A673 (cell line): Measurements from ENCODE around the gene CYS1. TPM values are rescaled to one million over a fixed set of nuclear protein-coding genes. Genes with fewer than 3 reads are reported as not detected.

Experiments
- BruUV-seq: library from RNA; stranded (reverse); fragments of 400-500 nt; replicated peaks from 2 replicates; lab custom pipeline; 2021; lab: Mats Ljungman, UMichigan
- CTCF ChIA-PET: fragments of 300-600 bp; sonication (Branson Sonifier 250); formaldehyde crosslinking; loops from one replicate; lab custom pipeline; 2022; ENCODE audit warnings: antibody characterized with exemption; lab: Charles Lee
- POLR2A ChIA-PET: fragments of 300-600 bp; sonication (Branson Sonifier 250); formaldehyde crosslinking; loops from one replicate; lab custom pipeline; 2022; ENCODE audit warnings: antibody characterized with exemption; ENCODE audit not compliant: low non-redundant PET; lab: Charles Lee
- DNase-seq: peaks from one replicate; pipeline ENCODE4 v3.0.0-alpha.2; 2015; ENCODE audit warnings: low spot score
- H3K27ac ChIP-seq: fragments of 200-600 bp; sonication (generic); 2 replicates; pipeline ENCODE4 v1.5.1; 2016; ENCODE audit warnings: mixed run types, low read depth, mild to moderate bottlenecking, mixed read lengths, antibody characterized with exemption, low read length; ENCODE audit not compliant: poor library complexity, severe bottlenecking
- H3K27me3 ChIP-seq: fragments of 200-600 bp; sonication (generic); replicated peaks from 2 replicates; pipeline ENCODE4 v1.6.1; 2017; ENCODE audit warnings: mixed run types, low read depth, mild to moderate bottlenecking, mixed read lengths, antibody characterized with exemption, low read length; ENCODE audit not compliant: insufficient read depth, poor library complexity
- H3K36me3 ChIP-seq: fragments of 200-600 bp; sonication (generic); 2 replicates; pipeline ENCODE4 v1.6.1; 2016; ENCODE audit warnings: mixed run types, mild to moderate bottlenecking, mixed read lengths, antibody characterized with exemption, low read length; ENCODE audit not compliant: insufficient read depth, poor library complexity, severe bottlenecking
- H3K4me1 ChIP-seq: fragments of 200-600 bp; sonication (generic); 2 replicates; pipeline ENCODE4 v1.6.1; 2017; ENCODE audit warnings: mixed run types, mild to moderate bottlenecking, mixed read lengths, antibody characterized with exemption, low read length; ENCODE audit not compliant: insufficient read depth, poor library complexity, severe bottlenecking
- H3K4me3 ChIP-seq: fragments of 200-600 bp; sonication (generic); 2 replicates; pipeline ENCODE4 v1.5.1; 2016; ENCODE audit warnings: low read depth, mixed run types, mild to moderate bottlenecking, mixed read lengths, low read length; ENCODE audit not compliant: poor library complexity, severe bottlenecking
- H3K9me3 ChIP-seq: fragments of 200-600 bp; sonication (generic); 2 replicates; pipeline ENCODE4 v1.6.1; 2016; ENCODE audit warnings: mixed run types, low read depth, mild to moderate bottlenecking, mixed read lengths, antibody characterized with exemption, low read length; ENCODE audit not compliant: poor library complexity, severe bottlenecking
- CTCF ChIP-seq: fragments of 300-800, 200-600 bp; sonication (generic); conservative IDR thresholded peaks from 2 replicates; pipeline ENCODE4 v1.5.1; 2017; ENCODE audit warnings: low read depth, mild to moderate bottlenecking, antibody characterized with exemption, low read length, moderate library complexity, mixed read lengths
- EZH2 ChIP-seq: fragments of 200-600 bp; sonication (generic); IDR thresholded peaks from 2 replicates; pipeline ENCODE4 v1.6.1; 2017; ENCODE audit warnings: borderline replicate concordance, low read depth, mild to moderate bottlenecking, mixed read lengths, antibody characterized with exemption, low read length; ENCODE audit not compliant: poor library complexity, severe bottlenecking
- intact Hi-C: fragments of 100-400 bp; cut with micrococcal nuclease; formaldehyde crosslinking; loops from one replicate; pipeline ENCODE4 v1.10.0; 2022; ENCODE audit not compliant: unreplicated experiment
- total RNA-seq: library from RNA; stranded (reverse); gene quantifications from 2 replicates; pipeline ENCODE4 v1.2.3, GENCODE V29; 2021

The CYS1 gene
- total RNA-seq, 1 experiment from 2014 or later: not detected

- TF ChIP-seq CTCF: no peak
- TF ChIP-seq EZH2: no peak
- intact Hi-C loops: no loop called here
- no peak for DNase-seq
- Histone ChIP-seq H3K4me1 (peaks cover 5% of the 10 kb centered on the region), H3K4me3 (no peak overlapping the region), H3K27ac (no peak overlapping the region), H3K9me3 (no peaks in the 10 kb centered on the region), H3K36me3 (no peaks in the 10 kb centered on the region), H3K27me3 (no peaks in the 10 kb centered on the region)
- no TSS peak for BruUV-seq
- ChIA-PET POLR2A (no interaction called here), CTCF (no interaction called here)
Measured at GRCh38 chr2:10008809-10009176, 71.4 kb downstream of the CYS1 start.

- BruUV-seq: no TSS peak
- Histone ChIP-seq H3K36me3 (no peaks in the 10 kb centered on the region), H3K4me3 (no peak overlapping the region), H3K27ac (no peak overlapping the region), H3K27me3 (no peaks in the 10 kb centered on the region), H3K9me3 (no peaks in the 10 kb centered on the region), H3K4me1 (peaks cover 5% of the 10 kb centered on the region)
- intact Hi-C loops: no loop called here
- no peak for DNase-seq
- TF ChIP-seq EZH2 (no peak), CTCF (no peak)
- CTCF ChIA-PET: interaction anchor here (1.3 kb wide), 1 partner anchor 24 kb away, joined by 4 read pairs; no protein-coding TSS in a partner anchor
- POLR2A ChIA-PET: no interaction called here
Measured at GRCh38 chr2:10007921-10008808, 72.0 kb downstream of the CYS1 start.

- no peak for TF ChIP-seq CTCF
- TF ChIP-seq EZH2: no peak
- Histone ChIP-seq H3K36me3 (no peaks in the 10 kb centered on the region), H3K27me3 (no peaks in the 10 kb centered on the region), H3K27ac (no peak overlapping the region), H3K4me1 (peaks cover 7% of the 10 kb centered on the region), H3K4me3 (no peak overlapping the region), H3K9me3 (no peaks in the 10 kb centered on the region)
- intact Hi-C loops: no loop called here
- BruUV-seq: no TSS peak
- ChIA-PET CTCF (interaction anchor here (1.3 kb wide), 1 partner anchor 23 kb away, joined by 4 read pairs; no protein-coding TSS in a partner anchor), POLR2A (no interaction called here)
- DNase-seq: no peak
Measured at GRCh38 chr2:10007435-10007834, 72.8 kb downstream of the CYS1 start.

Other genes starting within 250 kb of the CYS1 start
- 45.5 and 52.8 TPM in 2 replicates for gene TAF1B, start 236.9 kb downstream of the CYS1 start, total RNA-seq
- 0.13 and 0.42 TPM in 2 replicates for gene GRHL1, start 128.7 kb downstream of the CYS1 start, total RNA-seq
- gene KLF11, start 36.9 kb downstream of the CYS1 start, total RNA-seq: 2.8 and 3.0 TPM in 2 replicates
- 414 and 486 TPM in 2 replicates for gene RRM2, start 42.3 kb upstream of the CYS1 start, total RNA-seq
- gene HPCAL1, start 222.5 kb upstream of the CYS1 start, total RNA-seq: 9.7 and 10.6 TPM in 2 replicates